Small intestine (tissue), 4 donors: Measurements from ENCODE around the gene CFHR2. TPM values are rescaled to one million over a fixed set of nuclear protein-coding genes. Genes with fewer than 3 reads are reported as not detected.

Experiments
- polyA plus RNA-seq, 4 donors: library from polyadenylated mRNA; stranded (reverse) in 3 of 4; unstranded in 1 of 4; fragments of 200-250 nt in 3 of 4; fragments of 120-200 nt in 1 of 4; gene quantifications; one replicate each; pipeline versions ENCODE4 v1.2.1 to v1.2.3, GENCODE V29; 2013
- donor health status: healthy with polysubstance abuse.
- donor health status: Bipolar disorder and iron deficiency.
- donor health status: healthy.

CFHR2 gene
- polyA plus RNA-seq, 4 donors, result not detected

Other genes starting within 250 kb of the CFHR2 start
- under 1 TPM in 1 of 4 donors, not detected in 3; 0.04 TPM for gene CFHR3, start 168.9 kb upstream of the CFHR2 start, polyA plus RNA-seq
- under 1 TPM in 1 of 4 donors, not detected in 3; 0.04 TPM for gene CFHR1, start 124.0 kb upstream of the CFHR2 start, polyA plus RNA-seq
- not detected for gene CFHR4, start 55.7 kb upstream of the CFHR2 start, polyA plus RNA-seq
- not detected for gene CFHR5, start 33.8 kb downstream of the CFHR2 start, polyA plus RNA-seq
- 1 to 10 TPM in 2 of 4 donors, under 1 TPM in 2; 0.24 to 1.6 (median 1.0) TPM for gene F13B, start 123.5 kb downstream of the CFHR2 start, polyA plus RNA-seq
- 10 to 100 TPM in 1 of 4 donors, 1 to 10 TPM in 1, under 1 TPM in 2; 0.27 to 10.5 (median 4.0) TPM for gene ASPM, start 202.9 kb downstream of the CFHR2 start, polyA plus RNA-seq